GM11168 (cell line): Measurements from ENCODE around the gene TNRC6C.

Experiments
- in situ Hi-C: fragments of 300-500 bp; cut with MboI; formaldehyde crosslinking; loops from one replicate; pipeline ENCODE4 v1.12.0; 2022; ENCODE audit warnings: low sequenced_read_pairs; ENCODE audit not compliant: unreplicated experiment

Gene TNRC6C

GRCh38 chr17:78121801-78122215, 163.3 kb downstream of the TNRC6C start:
- in situ Hi-C loops = no loop called here

DNA sequence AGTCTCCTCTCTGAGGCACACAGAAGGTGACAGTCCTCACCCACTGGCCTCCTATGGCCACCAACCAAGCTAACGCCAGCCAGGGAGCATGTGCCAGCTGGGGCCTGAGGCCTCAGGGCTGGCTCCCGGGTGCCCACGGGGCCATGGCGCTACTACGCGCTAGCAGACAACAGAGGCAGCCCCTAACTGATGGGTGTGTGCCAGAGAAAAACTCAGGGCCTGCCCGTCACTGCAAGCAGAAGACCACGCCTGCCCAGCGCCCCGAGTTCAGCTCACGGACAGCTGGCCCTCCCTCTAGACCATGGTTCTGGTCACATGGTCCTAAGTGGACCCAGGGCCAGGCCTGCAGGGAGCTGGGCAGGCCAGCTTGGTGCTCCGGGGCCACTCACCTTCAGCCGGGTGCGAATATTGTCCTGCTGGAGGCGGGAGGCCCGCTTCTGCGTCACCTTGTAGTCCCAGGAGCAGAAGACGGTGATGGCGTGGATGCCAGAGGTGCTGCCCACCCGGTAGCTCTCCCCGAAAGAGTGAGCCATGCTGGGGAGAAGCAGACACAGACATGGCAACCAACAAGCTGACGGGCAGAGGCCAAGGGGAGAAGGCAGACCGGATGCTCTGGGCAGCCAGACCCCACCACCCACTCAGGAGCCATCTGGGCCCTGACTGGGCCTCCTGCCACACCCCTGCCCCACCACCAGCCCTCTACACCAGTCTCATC, 163.9 kb downstream of the TNRC6C start:
- in situ Hi-C loops = no loop called here

DNA sequence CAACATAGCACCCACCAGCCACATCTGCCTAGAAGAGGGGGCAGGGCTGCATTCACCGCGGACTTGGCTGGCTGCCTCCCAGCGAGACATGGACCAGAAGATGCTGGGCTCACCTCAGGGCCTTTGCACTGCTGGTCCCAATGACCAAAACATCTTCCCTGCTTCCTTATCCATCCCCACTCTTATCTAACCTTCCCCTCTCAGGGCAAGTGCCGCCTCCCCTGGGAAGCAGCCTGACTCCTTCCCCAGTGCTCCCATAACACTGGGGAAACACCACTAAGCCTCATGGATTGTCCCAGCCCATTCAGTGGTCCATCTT, 164.4 kb downstream of the TNRC6C start:
- in situ Hi-C loops = no loop called here

- in situ Hi-C loops = no loop called here
These were observed 164.9 kb downstream of the TNRC6C start for GRCh38 chr17:78123258-78123929.

GRCh38 chr17:78124081-78124835, 165.8 kb downstream of the TNRC6C start:
- in situ Hi-C loops = no loop called here

- in situ Hi-C loops = no loop called here
These were observed 166.3 kb downstream of the TNRC6C start for GRCh38 chr17:78124836-78125137.

- in situ Hi-C loops = no loop called here
These were observed 166.8 kb downstream of the TNRC6C start for GRCh38 chr17:78125138-78125913.

DNA sequence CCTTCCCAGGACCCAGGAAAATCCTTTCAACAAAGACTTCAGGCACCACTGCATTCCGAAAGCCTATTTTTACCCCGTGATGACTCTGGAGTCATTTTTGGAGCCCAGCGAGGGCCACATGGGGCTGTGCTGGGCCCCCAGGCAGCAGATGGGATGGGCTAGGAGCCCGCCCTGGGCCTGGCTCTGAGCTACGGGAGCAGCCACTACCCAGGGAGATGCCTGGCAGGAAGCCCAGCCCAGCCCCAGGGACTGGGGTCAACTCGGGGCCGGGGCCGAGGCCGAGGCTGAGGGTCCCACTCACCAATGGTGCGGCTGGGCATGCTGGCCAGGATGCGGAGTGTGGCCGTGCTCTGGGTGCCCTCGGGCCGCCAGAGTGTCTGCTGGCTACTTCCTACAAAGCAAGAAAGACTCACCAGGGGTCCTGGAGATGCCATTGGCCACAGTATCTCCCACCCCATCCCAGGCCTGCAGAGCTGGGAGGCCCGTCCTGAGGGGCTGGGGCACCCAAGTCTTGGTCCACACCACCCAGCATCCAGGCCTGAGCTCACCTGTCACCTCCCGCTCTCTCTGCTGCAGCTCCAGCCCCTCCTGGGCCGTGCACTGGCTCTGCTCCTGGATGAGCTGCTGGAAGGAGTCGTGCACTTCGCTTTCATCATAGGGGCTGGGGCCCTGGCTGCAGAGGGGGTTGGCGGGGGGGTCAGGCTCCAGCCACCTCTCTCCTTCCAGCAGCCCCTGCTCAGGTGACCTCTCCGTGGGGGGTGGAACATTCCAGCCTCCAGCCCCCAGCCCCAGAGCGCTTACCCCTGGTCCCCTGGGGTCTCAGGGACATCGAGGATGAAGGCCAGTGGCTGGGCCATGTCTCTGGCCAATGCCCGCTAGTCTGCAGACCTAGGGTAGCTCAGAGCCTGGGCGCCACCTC, 167.7 kb downstream of the TNRC6C start:
- in situ Hi-C loops = no loop called here

DNA sequence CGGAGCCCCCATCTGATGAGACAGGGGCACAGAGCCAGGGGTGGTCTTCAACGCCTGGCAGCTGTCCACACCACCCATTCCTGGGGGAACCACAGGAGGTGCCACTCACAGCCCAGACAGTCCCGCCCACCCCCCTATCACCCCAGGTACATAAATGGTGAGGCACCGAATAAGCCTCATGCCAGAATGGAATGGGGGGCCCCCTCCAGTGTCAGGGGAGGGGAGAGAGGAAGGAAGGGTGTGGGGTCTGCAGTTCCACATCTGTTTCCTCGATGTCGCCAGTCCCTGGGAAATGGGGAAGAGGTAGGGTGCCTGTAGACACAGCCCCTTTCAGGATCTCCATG, 168.4 kb downstream of the TNRC6C start:
- in situ Hi-C loops = no loop called here

DNA sequence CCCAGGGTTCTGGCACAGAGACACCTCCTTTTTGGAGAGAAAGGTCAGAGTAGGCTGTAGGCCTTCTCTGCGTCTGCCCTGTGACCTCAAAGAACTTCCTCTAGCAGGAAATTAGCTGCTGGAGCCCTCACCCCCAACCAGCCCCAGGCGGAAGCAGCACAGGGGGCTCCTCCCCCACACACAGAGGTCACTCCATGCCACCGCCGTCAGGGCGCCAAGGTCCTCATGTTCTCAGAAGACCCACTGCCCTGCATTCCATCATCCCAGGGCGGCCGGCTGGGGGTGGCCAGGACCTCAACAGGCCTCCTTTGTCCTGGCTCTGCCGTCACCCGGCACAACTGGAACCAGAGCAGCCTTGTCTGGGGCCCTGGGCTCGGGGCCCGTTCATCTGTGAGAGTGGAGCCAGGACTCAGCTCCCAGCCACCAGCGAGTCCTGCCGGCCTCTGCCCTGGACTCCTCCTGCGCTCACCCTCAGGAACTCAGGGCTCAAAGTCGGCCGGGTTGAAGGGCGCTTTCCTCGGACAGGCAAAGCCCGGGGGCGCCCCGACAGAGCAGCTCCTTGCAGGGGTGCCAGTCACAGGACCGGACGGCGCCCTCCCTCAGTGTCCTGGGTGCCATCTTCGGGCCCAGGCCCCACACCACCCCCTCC, 168.9 kb downstream of the TNRC6C start:
- in situ Hi-C loops = no loop called here

- in situ Hi-C loops = no loop called here
These were observed 169.5 kb downstream of the TNRC6C start for GRCh38 chr17:78127888-78128550.

GRCh38 chr17:78128551-78129350, 170.2 kb downstream of the TNRC6C start, which contains the start of gene TMC6:
TMC6 (minus strand) TSS chr17:78128755; CDS start chr17:78126832, 1,923 bp downstream.
- in situ Hi-C loops = no loop called here

- in situ Hi-C loops = loop anchor here (5.0 kb wide), 1 partner anchor 43 kb away; no protein-coding TSS in a partner anchor
These were observed 171.0 kb downstream of the TNRC6C start for GRCh38 chr17:78129351-78130089.

- in situ Hi-C loops = loop anchor here (5.0 kb wide), 1 partner anchor 42 kb away; no protein-coding TSS in a partner anchor
These were observed 171.6 kb downstream of the TNRC6C start for GRCh38 chr17:78130090-78130436.

DNA sequence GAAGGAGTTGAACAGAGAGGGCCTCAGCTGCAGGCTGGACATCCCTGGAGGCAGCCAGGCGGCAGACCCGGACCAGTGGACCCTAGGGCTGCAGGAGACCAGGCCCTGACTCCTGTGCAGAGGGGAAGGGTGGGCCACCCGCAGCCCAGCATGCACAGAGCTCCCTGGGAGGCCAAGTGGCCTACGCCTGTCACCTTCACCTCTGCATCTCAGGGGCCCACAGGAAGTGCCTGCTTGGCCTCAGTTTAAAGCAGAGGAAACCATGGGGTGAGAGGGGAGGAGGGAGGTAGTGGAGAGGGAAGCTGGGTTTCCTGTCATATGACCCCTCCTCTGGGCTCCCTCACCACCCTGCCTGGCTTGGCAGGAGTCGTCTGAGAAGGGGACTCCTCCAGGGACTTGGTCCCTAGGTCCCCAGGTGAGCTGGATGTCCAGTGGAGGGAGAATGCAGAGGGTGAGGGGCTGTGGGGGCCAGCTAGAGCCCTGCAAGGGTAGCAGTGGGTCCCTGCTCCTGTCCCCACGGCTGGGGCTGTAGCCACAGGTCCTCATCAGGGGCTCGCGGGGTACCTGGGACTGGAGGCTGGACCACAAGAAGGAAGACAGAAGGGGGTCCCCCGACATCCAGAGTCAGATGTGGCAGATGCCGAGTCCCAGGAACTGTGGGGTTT, 172.1 kb downstream of the TNRC6C start, which contains the start of gene TMC8:
Gene TMC8 (plus strand): TSS at position 335 of the 665 bp plus-strand sequence. CDS start 818 bp downstream, outside the sequence.
- in situ Hi-C loops = loop anchor here (5.0 kb wide), 1 partner anchor 42 kb away; no protein-coding TSS in a partner anchor
